KG1 (cell line): ENCODE data around the gene ZNF862.

Source experiments
- DNase-seq: peaks from one replicate; lab custom pipeline; 2025; lab: John Stamatoyannopoulos, UW

The ZNF862 gene

GRCh38 chr7:149866139-149866778 lies 28.1 kb downstream of the ZNF862 start:
- no peak for DNase-seq

GRCh38 chr7:149866779-149867447 lies 28.7 kb downstream of the ZNF862 start:
- DNase-seq, result no peak

GRCh38 chr7:149867762-149868622 lies 29.8 kb downstream of the ZNF862 start:
- DNase-seq, result no peak

GRCh38 chr7:149868623-149869290 lies 30.6 kb downstream of the ZNF862 start:
- no peak for DNase-seq

GRCh38 chr7:149869291-149869650 lies 31.1 kb downstream of the ZNF862 start:
- no peak for DNase-seq

- no peak for DNase-seq
Observed at GRCh38 chr7:149869867-149870266, 31.7 kb downstream of the ZNF862 start.

GRCh38 chr7:149870274-149870673 lies 32.1 kb downstream of the ZNF862 start:
- no peak for DNase-seq

- DNase-seq, result no peak
Observed at GRCh38 chr7:149870701-149871483, 32.7 kb downstream of the ZNF862 start.

GRCh38 chr7:149871576-149871975 lies 33.4 kb downstream of the ZNF862 start:
- no peak for DNase-seq

GRCh38 chr7:149872419-149873073 lies 34.4 kb downstream of the ZNF862 start:
- no peak for DNase-seq

- DNase-seq, result peak; percentile 16
Observed at GRCh38 chr7:149873074-149873969, 35.1 kb downstream of the ZNF862 start, which contains the start of gene ATP6V0E2. ATP6V0E2 (plus strand) TSS chr7:149873969; CDS start chr7:149874066, 97 bp downstream.

- DNase-seq, result no peak
Observed at GRCh38 chr7:149873970-149874643, 35.9 kb downstream of the ZNF862 start.

GRCh38 chr7:149874644-149875028 lies 36.5 kb downstream of the ZNF862 start:
- no peak for DNase-seq

- no peak for DNase-seq
Observed at GRCh38 chr7:149875396-149875795, 37.2 kb downstream of the ZNF862 start.

GRCh38 chr7:149877890-149878522 lies 39.8 kb downstream of the ZNF862 start:
- DNase-seq, result no peak

- DNase-seq, result no peak
Observed at GRCh38 chr7:149878523-149878921, 40.3 kb downstream of the ZNF862 start.

- no peak for DNase-seq
Observed at GRCh38 chr7:149879271-149879743, 41.1 kb downstream of the ZNF862 start.

GRCh38 chr7:149879766-149880637 lies 41.8 kb downstream of the ZNF862 start:
- no peak for DNase-seq
